Choroid plexus epithelial cell (primary cell): Measurements from ENCODE around the gene FREM3.

Experiments used
- DNase-seq: peaks from one replicate; pipeline ENCODE4 v3.0.0-alpha.2; 2010; ENCODE audit warnings: low read depth
- H3K4me3 ChIP-seq: 2 replicates; pipeline ENCODE4 v1.5.1; 2011; ENCODE audit warnings: low read depth, mild to moderate bottlenecking, control low read depth, low read length, moderate library complexity
- TF ChIP-seq, protein P1 (sequence below): conservative IDR thresholded peaks from 2 replicates; pipeline ENCODE4 v1.5.1; 2011; ENCODE audit warnings: low read depth, mild to moderate bottlenecking, control low read depth, inconsistent platforms, low read length, moderate library complexity

Gene FREM3

GRCh38 chr4:143641361-143641760, 59.1 kb downstream of the FREM3 start:
- no peak overlapping the region for H3K4me3 ChIP-seq
- DNase-seq, result peak; percentile 12
- TF ChIP-seq, protein P1, sequence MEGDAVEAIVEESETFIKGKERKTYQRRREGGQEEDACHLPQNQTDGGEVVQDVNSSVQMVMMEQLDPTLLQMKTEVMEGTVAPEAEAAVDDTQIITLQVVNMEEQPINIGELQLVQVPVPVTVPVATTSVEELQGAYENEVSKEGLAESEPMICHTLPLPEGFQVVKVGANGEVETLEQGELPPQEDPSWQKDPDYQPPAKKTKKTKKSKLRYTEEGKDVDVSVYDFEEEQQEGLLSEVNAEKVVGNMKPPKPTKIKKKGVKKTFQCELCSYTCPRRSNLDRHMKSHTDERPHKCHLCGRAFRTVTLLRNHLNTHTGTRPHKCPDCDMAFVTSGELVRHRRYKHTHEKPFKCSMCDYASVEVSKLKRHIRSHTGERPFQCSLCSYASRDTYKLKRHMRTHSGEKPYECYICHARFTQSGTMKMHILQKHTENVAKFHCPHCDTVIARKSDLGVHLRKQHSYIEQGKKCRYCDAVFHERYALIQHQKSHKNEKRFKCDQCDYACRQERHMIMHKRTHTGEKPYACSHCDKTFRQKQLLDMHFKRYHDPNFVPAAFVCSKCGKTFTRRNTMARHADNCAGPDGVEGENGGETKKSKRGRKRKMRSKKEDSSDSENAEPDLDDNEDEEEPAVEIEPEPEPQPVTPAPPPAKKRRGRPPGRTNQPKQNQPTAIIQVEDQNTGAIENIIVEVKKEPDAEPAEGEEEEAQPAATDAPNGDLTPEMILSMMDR, result no peak

DNA sequence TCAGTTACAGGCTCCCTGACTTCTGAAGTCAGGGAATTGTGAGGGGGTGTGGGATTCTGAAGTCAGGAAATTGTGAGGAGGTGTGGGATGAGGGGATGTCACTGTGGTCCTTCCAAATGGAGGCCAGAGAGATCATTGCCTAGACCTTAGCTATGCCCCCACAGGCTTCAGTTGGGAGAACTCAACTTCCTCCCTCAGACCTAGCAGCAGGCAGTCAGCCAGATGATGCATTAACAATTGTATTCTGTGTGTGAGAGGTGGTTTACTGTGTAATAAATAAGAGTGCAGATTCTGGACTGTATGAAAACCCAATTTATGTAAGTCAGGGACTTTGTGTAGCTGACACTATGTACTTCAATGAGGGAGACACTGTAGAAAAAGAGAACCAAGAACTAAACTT, 65.7 kb downstream of the FREM3 start:
- TF ChIP-seq, protein P1, result no peak
- H3K4me3 ChIP-seq, result no peak overlapping the region
- no peak for DNase-seq

- TF ChIP-seq, protein P1, result no peak
- DNase-seq, result no peak
- H3K4me3 ChIP-seq, result no peak overlapping the region
These were observed 66.6 kb downstream of the FREM3 start for GRCh38 chr4:143633833-143634232.

- TF ChIP-seq, protein P1, result no peak
- DNase-seq, result peak; percentile 73
- no peak overlapping the region for H3K4me3 ChIP-seq
These were observed 74.2 kb downstream of the FREM3 start for GRCh38 chr4:143626134-143626911.

- TF ChIP-seq, protein P1, result no peak
- H3K4me3 ChIP-seq, result no peak overlapping the region
- no peak for DNase-seq
These were observed 74.8 kb downstream of the FREM3 start for GRCh38 chr4:143625632-143626031.

GRCh38 chr4:143623896-143624295, 76.6 kb downstream of the FREM3 start:
- no peak for DNase-seq
- H3K4me3 ChIP-seq, result no peak overlapping the region
- TF ChIP-seq, protein P1, result no peak

DNA sequence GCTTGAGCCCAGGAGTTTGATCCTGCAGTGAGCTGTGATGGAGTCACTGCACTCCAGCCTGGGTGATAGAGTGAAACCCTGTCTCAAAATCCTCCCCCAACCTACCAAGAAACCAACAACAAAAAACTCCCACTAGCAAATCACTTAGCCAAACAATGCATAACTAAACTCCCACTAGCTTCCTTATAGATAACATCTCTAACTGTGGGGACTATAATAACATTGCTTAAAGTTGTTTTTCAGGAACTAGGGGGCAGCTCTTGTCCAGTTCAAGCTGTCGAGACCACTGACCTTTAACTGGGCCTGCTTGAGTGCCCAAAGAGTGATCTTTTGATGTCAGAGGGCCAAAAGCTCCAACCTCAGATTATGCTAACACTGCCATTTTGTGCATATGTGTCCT, 81.7 kb downstream of the FREM3 start:
- TF ChIP-seq, protein P1, result no peak
- H3K4me3 ChIP-seq, result no peak overlapping the region
- no peak for DNase-seq
